Measurements from ENCODE around the gene SRD5A2.

- TF ChIP-seq ELF4 (IDR thresholded peaks at IDR 0.05): no peak
- TF ChIP-seq FOXM1 (IDR thresholded peaks at IDR 0.05; ENCODE audit: borderline replicate concordance): no peak
- TF ChIP-seq ARNT (IDR thresholded peaks at IDR 0.05): no peak
- TF ChIP-seq ZNF384 (IDR thresholded peaks at IDR 0.05): no peak
- no peak for TF ChIP-seq SP1 (IDR thresholded peaks at IDR 0.05)
- no peak for TF ChIP-seq SUZ12 (IDR thresholded peaks at IDR 0.05)
- no peak for TF ChIP-seq CTBP1 (IDR thresholded peaks at IDR 0.05; ENCODE audit: borderline replicate concordance)
- no peak for TF ChIP-seq PKNOX1 (IDR thresholded peaks at IDR 0.05)
- TF ChIP-seq L3MBTL2 (conservative IDR thresholded peaks at IDR 0.05): no peak
- TF ChIP-seq TARDBP (IDR thresholded peaks at IDR 0.05): no peak
Observed at GRCh38 chr2:31535768-31536167, 45.0 kb downstream of the SRD5A2 start.
